Measurements from ENCODE around the gene AXIN2.

AXIN2 gene

GRCh38 chr17:65553009-65553645, 8.3 kb downstream of the AXIN2 start:
- no peak for DNase-seq

GRCh38 chr17:65552214-65552613, 9.2 kb downstream of the AXIN2 start:
- DNase-seq, result no peak

DNA sequence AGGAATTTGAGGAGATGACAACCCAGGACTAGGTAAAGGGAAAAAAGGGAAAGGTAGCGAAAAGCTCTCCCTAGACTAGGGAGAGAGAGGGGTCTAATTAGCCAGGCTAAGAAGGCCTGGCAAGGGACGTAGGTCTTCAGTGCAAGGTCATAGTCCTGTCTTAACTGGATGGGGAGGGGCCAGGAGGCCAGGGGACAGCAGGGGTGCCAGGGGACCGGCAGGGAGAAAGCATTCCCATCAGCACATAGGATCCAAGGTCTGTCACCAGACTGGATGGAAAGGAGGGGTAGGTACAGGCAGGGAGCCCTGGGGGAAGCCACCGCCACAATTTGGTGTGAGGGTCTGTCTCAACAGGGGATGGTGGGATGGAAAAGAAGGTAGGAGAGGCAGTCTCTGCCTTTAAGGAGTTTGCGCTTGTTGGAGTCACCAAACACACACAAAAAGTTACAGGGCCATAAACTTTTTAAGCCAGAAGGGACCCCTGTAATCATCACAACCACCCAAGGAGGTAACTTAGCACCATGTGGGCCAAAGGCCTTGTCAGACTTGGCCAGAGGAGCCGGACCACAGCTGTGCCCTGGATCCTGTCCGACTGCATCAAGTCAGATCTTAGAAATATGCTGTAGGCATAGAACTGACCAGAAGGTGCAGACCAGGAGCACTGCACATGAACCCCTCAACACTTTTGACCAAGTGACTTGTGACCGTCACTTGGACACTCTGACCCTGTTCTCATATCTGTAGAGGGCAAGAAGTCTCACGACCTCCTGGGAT, 10.0 kb downstream of the AXIN2 start:
- no peak for DNase-seq

GRCh38 chr17:65550758-65551157, 10.7 kb downstream of the AXIN2 start:
- DNase-seq, result no peak

DNA sequence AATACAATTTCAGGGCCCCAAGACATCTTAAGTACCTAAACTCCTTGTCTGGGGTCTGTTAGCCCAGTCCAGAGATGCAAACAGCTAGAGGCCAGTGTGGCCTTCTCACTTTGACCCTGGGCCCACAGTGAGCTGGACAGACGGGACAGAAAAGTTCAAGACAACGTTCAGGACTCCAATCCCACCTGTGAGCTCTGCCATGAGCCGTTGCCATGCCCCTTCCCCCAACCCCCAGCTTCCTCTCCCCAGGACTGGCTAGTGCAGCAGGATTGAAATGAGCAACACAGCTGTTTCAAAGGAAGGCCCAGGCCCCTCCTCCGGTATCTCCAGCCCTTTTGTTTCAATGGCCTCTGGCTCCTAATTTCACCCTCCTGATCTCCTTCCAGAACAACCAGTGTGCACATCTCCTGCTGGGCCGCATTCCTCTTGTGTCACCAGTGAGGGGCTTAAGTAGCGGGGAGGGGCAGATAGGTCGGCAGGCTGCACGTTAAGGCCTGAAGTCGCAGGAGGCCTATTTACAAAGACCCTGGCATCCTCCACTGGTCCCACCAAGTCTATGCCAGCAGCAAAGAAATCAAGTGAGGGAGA, 11.3 kb downstream of the AXIN2 start:
- DNase-seq, result no peak

DNA sequence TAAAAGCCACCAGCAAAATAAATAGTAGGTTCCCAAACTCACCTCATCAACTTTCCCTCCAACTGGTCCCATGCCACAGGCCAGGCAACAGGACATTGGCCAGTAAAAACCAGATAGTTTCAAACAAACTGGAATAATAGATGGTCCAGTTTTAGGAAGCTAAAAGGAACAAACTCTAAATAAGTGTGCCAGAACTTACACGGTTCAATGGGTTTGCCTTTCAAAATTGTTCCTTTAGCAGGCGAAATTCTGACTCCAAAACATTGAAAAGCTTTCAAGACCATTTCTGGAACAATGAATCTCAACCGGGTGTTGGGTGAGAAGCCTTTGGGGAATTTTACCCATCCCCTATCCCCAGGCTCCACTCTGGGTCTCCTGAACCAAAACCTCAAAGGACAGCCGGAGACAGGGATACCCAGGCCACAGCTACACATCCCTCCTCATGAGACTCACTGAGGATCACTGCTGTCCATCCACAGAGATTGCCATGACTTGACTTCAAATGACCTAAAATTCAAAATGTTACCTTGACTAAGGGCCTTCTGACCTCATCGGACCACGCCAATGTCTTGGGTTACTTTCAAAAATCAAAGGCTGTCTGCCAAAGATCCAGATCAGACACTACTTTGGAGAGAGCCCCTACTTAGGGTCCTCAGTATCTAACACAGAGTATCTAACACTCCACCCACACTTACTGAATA, 13.0 kb downstream of the AXIN2 start:
- DNase-seq, result no peak

DNA sequence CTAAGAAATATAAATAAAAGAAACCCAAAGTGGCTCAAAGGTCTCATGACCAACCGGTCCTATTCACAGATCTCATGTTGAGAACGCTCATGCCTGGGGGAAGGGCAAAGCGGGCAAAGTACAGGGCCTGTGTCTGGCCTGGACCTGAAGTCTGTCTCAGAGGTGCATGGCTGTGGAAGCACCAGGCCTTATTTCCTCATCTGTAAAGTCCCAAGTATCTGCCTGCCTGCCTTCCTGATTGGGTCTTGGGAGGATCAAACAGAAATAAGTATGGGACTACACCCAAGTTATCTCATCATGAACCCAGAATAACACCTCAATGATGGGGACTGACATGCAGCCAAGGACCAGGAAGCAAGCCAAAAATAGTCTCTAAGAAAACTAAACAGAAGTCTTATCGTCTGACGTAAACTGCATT, 14.2 kb downstream of the AXIN2 start:
- no peak for DNase-seq

DNA sequence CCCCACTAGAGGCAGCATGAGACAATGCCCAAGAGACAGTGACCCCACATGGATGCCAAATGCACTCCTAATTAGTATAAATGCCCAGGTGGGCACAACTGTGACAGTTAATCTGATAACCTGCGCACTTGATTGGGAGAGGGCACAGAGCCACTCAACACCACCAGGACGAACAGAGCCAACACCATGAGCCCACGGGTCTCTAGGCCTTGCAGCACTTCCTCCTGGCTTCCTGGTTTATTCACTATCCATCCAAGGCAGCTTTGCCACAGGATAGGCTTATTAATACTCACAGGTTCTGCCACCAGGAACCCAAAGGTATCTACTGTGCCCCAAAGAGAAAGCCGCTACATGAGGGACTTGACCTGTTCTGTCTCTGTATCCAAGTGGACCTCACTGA, 14.9 kb downstream of the AXIN2 start:
- no peak for DNase-seq

DNA sequence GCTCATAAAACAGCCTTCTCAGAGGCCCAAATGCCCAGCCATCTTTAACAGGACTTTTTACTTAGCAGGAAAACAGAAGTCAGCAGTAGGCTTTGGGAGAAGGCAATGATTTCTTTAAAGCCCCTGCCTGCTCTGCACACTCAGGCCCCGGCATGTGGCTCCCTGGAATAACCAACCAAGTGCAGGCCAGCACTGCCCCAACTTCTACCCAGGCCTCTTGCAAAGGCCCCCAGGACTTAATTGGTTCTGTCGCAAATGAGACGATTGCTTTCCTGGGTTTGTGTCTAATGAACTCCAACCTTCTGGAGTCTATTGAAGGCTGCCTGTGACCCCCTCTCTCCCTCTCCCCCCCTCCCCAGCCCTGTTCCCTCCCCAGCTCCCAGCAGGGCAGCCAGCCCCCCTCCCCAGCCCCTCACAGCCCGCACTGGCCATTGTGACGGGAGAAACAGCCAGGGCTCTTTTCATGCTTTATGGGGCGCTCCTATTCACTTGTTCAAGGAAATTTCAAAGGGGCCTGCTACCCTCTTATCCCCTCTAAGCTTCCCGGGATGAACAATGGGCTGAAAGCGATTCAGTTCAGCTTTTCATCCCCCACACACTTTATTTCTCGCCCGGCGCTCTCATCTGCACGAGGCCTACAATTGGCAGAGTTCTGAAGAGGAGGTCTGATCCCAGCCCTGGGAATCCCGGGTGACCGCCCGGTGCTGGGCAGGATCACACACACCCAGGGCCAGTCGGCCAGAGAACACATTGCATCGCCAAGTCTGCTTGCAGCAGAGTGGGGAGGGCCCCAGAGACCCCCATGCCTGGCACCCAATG, 15.5 kb downstream of the AXIN2 start:
- DNase-seq, result no peak

GRCh38 chr17:65544672-65545071, 16.8 kb downstream of the AXIN2 start:
- no peak for DNase-seq

GRCh38 chr17:65542610-65543009, 18.8 kb downstream of the AXIN2 start:
- DNase-seq, result no peak

- no peak for DNase-seq
Observed at GRCh38 chr17:65542067-65542466, 19.4 kb downstream of the AXIN2 start.

- DNase-seq, result no peak
Observed at GRCh38 chr17:65541453-65541852, 20.0 kb downstream of the AXIN2 start.

GRCh38 chr17:65539630-65540266, 21.7 kb downstream of the AXIN2 start:
- no peak for DNase-seq

GRCh38 chr17:65538675-65539529, 22.5 kb downstream of the AXIN2 start:
- no peak for DNase-seq

GRCh38 chr17:65537845-65538674, 23.4 kb downstream of the AXIN2 start:
- DNase-seq, result no peak

GRCh38 chr17:65537343-65537844, 24.1 kb downstream of the AXIN2 start:
- DNase-seq, result no peak

- no peak for DNase-seq
Observed at GRCh38 chr17:65536573-65537342, 24.7 kb downstream of the AXIN2 start.

Measured in NCI-H1048 (cell line).